WTC11 (cell line): ENCODE results near the gene PPP6R1. TPM values are rescaled to one million over a fixed set of nuclear protein-coding genes. Genes with fewer than 3 reads are reported as not detected.

ENCODE experiments used
- ATAC-seq: fragments of 200-7000 bp; cut with Tn5 transposase; 2 replicates; pipeline ENCODE4 v1.10.0; 2021; ENCODE audit warnings: mild to moderate bottlenecking, moderate library complexity
- CTCF ChIA-PET: fragments of 300-600 bp; sonication (Branson Sonifier 250); formaldehyde crosslinking; loops from one replicate; lab custom pipeline; 2021; ENCODE audit warnings: antibody characterized with exemption; lab: Charles Lee
- POLR2A ChIA-PET: fragments of 350-600 bp; sonication (Branson Sonifier 250); formaldehyde crosslinking; loops from one replicate; lab custom pipeline; 2021; ENCODE audit warnings: antibody characterized with exemption; lab: Charles Lee
- DNase-seq: peaks from one replicate; pipeline ENCODE4 v3.0.0; 2021; ENCODE audit warnings: low spot score
- H3K27ac Mint-ChIP-seq: 2 replicates; pipeline ENCODE4 v1.8.0; 2021; ENCODE audit warnings: mixed read lengths
- H3K27me3 Mint-ChIP-seq: 2 replicates; pipeline ENCODE4 v1.8.0; 2021; ENCODE audit warnings: low read depth, mild to moderate bottlenecking, moderate library complexity, mixed read lengths
- H3K36me3 Mint-ChIP-seq: 2 replicates; pipeline ENCODE4 v1.8.0; 2021; ENCODE audit warnings: mixed read lengths
- H3K4me1 Mint-ChIP-seq: 2 replicates; pipeline ENCODE4 v1.8.0; 2022; ENCODE audit warnings: mixed read lengths
- H3K4me3 Mint-ChIP-seq: 2 replicates; pipeline ENCODE4 v1.8.0; 2021; ENCODE audit warnings: mild to moderate bottlenecking, moderate library complexity, mixed read lengths
- H3K9me3 Mint-ChIP-seq: 2 replicates; pipeline ENCODE4 v1.8.0; 2021; ENCODE audit warnings: mixed read lengths
- ARID4B ChIP-seq: sonication (generic); formaldehyde crosslinking; IDR thresholded peaks from 2 replicates; pipeline ENCODE4 v1.8.0; 2023; ENCODE audit warnings: missing genetic modification reagents, mild to moderate bottlenecking, borderline replicate concordance
- CTCF ChIP-seq: fragments of 200-600 bp; IDR thresholded peaks from 2 replicates; pipeline ENCODE4 v1.8.0; 2022; ENCODE audit warnings: antibody characterized with exemption
- ETV6 ChIP-seq: sonication (generic); formaldehyde crosslinking; IDR thresholded peaks from 2 replicates; pipeline ENCODE4 v1.8.1; 2022; ENCODE audit warnings: mild to moderate bottlenecking, missing genetic modification reagents
- GRHL2 ChIP-seq: fragments of 250-450 bp; sonication (Bioruptor Pico); IDR thresholded peaks from 2 replicates; pipeline ENCODE4 v1.8.0; 2022; ENCODE audit warnings: mild to moderate bottlenecking, moderate library complexity; ENCODE audit not compliant: insufficient replicate concordance, severe bottlenecking
- JAZF1 ChIP-seq: fragments of 250-450 bp; sonication (Bioruptor Pico); IDR thresholded peaks from 2 replicates; pipeline ENCODE4 v1.9.0; 2021; ENCODE audit warnings: moderate library complexity, mild to moderate bottlenecking, inconsistent platforms
- KAT7 ChIP-seq: sonication (generic); formaldehyde crosslinking; IDR thresholded peaks from 2 replicates; pipeline ENCODE4 v1.8.1; 2023; ENCODE audit warnings: missing genetic modification reagents, mild to moderate bottlenecking, borderline replicate concordance
- NR3C1 ChIP-seq: sonication (generic); formaldehyde crosslinking; conservative IDR thresholded peaks from 2 replicates; pipeline ENCODE4 v1.8.1; 2023; ENCODE audit warnings: low read depth, mild to moderate bottlenecking, missing genetic modification reagents
- PRDM15 ChIP-seq: sonication (generic); formaldehyde crosslinking; IDR thresholded peaks from 2 replicates; pipeline ENCODE4 v1.8.0; 2022; ENCODE audit warnings: missing genetic modification reagents
- PRRX2 ChIP-seq: fragments of 250-450 bp; sonication (Bioruptor Pico); IDR thresholded peaks from 2 replicates; pipeline ENCODE4 v1.8.0; 2021; ENCODE audit warnings: mild to moderate bottlenecking
- TCF7 ChIP-seq: sonication (generic); formaldehyde crosslinking; IDR thresholded peaks from 2 replicates; pipeline ENCODE4 v1.8.0; 2022; ENCODE audit warnings: mild to moderate bottlenecking, low read depth, missing genetic modification reagents, moderate library complexity
- TEAD1 ChIP-seq: sonication (generic); formaldehyde crosslinking; IDR thresholded peaks from 2 replicates; pipeline ENCODE4 v1.8.0; 2022; ENCODE audit warnings: mild to moderate bottlenecking, missing genetic modification reagents
- TP53 ChIP-seq: sonication (generic); formaldehyde crosslinking; IDR thresholded peaks from 2 replicates; pipeline ENCODE4 v1.8.1; 2023; ENCODE audit warnings: mild to moderate bottlenecking, missing genetic modification reagents
- ZMAT4 ChIP-seq: fragments of 250-450 bp; sonication (Bioruptor Pico); IDR thresholded peaks from 2 replicates; pipeline ENCODE4 v1.9.0; 2021; ENCODE audit warnings: mild to moderate bottlenecking
- ZNF423 ChIP-seq: fragments of 250-450 bp; sonication (Bioruptor Pico); IDR thresholded peaks from 2 replicates; pipeline ENCODE4 v2.1.2; 2022; ENCODE audit warnings: mild to moderate bottlenecking, moderate library complexity
- total RNA-seq: library from RNA; stranded (reverse); gene quantifications from 3 replicates; pipeline ENCODE4 v1.2.3, GENCODE V29; 2021
- TF ChIP-seq, protein P1 (sequence below): sonication (generic); formaldehyde crosslinking; IDR thresholded peaks from 2 replicates; pipeline ENCODE4 v1.8.1; 2023; ENCODE audit warnings: mild to moderate bottlenecking, moderate library complexity, missing genetic modification reagents
- TF ChIP-seq, protein P2 (sequence below): sonication (generic); formaldehyde crosslinking; IDR thresholded peaks from 2 replicates; pipeline ENCODE4 v1.8.1; 2023; ENCODE audit warnings: mild to moderate bottlenecking, missing genetic modification reagents, moderate library complexity
- TF ChIP-seq, protein P3 (sequence below): sonication (generic); formaldehyde crosslinking; IDR thresholded peaks from 2 replicates; pipeline ENCODE4 v1.8.1; 2023; ENCODE audit warnings: mild to moderate bottlenecking, missing genetic modification reagents, borderline replicate concordance

PPP6R1 gene
- total RNA-seq, 1 experiment from 2014 or later, result 91.8 TPM

DNA sequence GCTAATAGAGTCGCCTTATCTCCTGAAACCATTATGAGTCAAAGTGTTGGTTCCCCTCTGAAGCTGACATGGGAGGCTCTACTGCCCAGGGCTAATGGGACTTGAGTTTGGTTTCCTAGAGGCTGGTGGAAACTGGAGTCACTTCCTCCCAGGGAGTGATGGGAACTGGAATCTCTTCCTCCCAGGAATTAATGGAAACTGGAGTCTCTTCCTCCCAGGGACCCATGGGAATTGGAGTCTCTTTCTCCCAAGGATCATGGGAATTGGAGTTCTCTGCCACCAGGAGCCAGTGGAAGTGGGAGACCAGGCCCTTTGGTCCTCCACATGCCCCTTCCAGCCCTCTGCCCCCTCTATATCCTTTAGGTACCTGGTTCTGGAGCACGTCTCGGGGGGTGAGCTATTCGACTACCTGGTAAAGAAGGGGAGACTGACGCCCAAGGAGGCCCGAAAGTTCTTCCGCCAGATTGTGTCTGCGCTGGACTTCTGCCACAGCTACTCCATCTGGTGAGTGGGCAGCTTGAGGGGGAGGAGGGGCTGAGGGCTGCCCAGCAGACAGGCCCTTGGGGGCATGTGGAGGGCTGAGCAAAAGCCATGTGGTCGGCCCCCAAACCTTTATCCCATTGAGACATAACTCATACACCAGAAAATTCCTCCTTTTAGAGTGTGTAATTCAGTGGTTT is 30.4 kb upstream of the PPP6R1 start (continued):
- TF ChIP-seq, protein P1, sequence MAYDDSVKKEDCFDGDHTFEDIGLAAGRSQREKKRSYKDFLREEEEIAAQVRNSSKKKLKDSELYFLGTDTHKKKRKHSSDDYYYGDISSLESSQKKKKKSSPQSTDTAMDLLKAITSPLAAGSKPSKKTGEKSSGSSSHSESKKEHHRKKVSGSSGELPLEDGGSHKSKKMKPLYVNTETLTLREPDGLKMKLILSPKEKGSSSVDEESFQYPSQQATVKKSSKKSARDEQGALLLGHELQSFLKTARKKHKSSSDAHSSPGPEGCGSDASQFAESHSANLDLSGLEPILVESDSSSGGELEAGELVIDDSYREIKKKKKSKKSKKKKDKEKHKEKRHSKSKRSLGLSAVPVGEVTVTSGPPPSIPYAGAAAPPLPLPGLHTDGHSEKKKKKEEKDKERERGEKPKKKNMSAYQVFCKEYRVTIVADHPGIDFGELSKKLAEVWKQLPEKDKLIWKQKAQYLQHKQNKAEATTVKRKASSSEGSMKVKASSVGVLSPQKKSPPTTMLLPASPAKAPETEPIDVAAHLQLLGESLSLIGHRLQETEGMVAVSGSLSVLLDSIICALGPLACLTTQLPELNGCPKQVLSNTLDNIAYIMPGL, result no peak
- TF ChIP-seq NR3C1 (no peak), TCF7 (CRISPR knock-in tag) (no peak)

DNA sequence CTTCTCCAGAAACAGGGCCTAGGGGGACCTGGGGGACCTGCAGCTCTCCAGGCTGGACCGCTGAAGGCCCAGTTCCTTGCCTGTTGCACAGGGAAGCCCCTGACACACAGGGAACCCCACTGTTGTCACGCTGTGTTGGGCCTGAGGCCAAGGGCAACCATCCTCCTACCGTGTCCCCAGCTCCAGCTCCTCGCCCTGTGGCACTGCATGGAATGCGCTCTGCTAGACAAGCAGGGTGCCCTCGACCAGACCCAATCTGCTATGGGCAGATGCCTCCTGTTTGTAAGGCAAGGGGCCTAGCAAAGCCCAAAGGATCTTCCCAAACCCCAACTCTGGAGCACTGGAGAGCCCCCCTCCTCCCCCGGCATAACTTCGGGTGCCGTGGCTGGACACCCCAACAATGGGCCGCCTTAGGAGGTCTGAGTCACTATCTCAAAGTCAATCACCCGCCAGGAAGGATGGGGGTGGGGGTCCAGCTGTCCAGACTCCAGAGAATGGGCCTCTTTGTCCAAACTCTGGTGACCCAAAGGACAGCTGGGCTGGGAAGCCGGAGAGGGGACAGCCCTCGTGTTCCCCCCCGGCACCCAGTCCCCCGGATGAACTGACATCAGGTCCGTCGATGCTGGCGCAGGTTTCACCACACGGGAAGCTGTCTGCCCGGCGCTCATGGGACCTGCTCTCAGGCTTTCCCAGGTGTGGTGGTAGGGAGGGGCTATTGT is 28.7 kb upstream of the PPP6R1 start:
- Mint-ChIP-seq H3K27ac (no peak overlapping the region), H3K4me1 (peaks cover 9% of the 10 kb centered on the region), H3K36me3 (peaks cover 29% of the 10 kb centered on the region), H3K4me3 (no peak overlapping the region), H3K27me3 (no peaks in the 10 kb centered on the region), H3K9me3 (no peaks in the 10 kb centered on the region)
- no peak for ATAC-seq
- ChIA-PET CTCF (interaction anchor here (0.7 kb wide), 1 partner anchor 131 kb away, joined by 3 read pairs; no protein-coding TSS in a partner anchor), POLR2A (interaction anchor here (0.5 kb wide), 1 partner anchor 366 kb away, joined by 4 read pairs; no protein-coding TSS in a partner anchor)
- no peak for DNase-seq
- TF ChIP-seq KAT7 (CRISPR knock-in tag), result no peak
- no peak for TF ChIP-seq PRRX2
- TF ChIP-seq ARID4B (CRISPR knock-in tag), result no peak
- TF ChIP-seq TEAD1, result no peak
- no peak for TF ChIP-seq GRHL2
- TF ChIP-seq JAZF1, result no peak
- TF ChIP-seq ZNF423, result no peak
- TF ChIP-seq PRDM15 (CRISPR knock-in tag), result no peak
- no peak for TF ChIP-seq CTCF
- TF ChIP-seq ETV6 (CRISPR knock-in tag), result no peak
- TF ChIP-seq, protein P2, sequence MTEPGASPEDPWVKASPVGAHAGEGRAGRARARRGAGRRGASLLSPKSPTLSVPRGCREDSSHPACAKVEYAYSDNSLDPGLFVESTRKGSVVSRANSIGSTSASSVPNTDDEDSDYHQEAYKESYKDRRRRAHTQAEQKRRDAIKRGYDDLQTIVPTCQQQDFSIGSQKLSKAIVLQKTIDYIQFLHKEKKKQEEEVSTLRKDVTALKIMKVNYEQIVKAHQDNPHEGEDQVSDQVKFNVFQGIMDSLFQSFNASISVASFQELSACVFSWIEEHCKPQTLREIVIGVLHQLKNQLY (CRISPR knock-in tag), result no peak
- TF ChIP-seq, protein P3, sequence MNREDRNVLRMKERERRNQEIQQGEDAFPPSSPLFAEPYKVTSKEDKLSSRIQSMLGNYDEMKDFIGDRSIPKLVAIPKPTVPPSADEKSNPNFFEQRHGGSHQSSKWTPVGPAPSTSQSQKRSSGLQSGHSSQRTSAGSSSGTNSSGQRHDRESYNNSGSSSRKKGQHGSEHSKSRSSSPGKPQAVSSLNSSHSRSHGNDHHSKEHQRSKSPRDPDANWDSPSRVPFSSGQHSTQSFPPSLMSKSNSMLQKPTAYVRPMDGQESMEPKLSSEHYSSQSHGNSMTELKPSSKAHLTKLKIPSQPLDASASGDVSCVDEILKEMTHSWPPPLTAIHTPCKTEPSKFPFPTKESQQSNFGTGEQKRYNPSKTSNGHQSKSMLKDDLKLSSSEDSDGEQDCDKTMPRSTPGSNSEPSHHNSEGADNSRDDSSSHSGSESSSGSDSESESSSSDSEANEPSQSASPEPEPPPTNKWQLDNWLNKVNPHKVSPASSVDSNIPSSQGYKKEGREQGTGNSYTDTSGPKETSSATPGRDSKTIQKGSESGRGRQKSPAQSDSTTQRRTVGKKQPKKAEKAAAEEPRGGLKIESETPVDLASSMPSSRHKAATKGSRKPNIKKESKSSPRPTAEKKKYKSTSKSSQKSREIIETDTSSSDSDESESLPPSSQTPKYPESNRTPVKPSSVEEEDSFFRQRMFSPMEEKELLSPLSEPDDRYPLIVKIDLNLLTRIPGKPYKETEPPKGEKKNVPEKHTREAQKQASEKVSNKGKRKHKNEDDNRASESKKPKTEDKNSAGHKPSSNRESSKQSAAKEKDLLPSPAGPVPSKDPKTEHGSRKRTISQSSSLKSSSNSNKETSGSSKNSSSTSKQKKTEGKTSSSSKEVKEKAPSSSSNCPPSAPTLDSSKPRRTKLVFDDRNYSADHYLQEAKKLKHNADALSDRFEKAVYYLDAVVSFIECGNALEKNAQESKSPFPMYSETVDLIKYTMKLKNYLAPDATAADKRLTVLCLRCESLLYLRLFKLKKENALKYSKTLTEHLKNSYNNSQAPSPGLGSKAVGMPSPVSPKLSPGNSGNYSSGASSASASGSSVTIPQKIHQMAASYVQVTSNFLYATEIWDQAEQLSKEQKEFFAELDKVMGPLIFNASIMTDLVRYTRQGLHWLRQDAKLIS, result no peak
- TF ChIP-seq ZMAT4 (CRISPR knock-in tag), result no peak
- no peak for TF ChIP-seq TP53
